Lower lobe of right lung (tissue), 2 donors: Measurements from ENCODE around the gene B3GNT3. TPM values are rescaled to one million over a fixed set of nuclear protein-coding genes. Genes with fewer than 3 reads are reported as not detected.

Source experiments
- ATAC-seq, 2 donors: fragments of 200-7000 bp; cut with Tn5 transposase; one replicate each; pipeline ENCODE4 v1.9.1; 2020 to 2022; ENCODE audit warnings: mild to moderate bottlenecking in 2 of 2, moderate library complexity in 2 of 2
- DNase-seq: peaks from one replicate; pipeline ENCODE4 v3.0.0-alpha.2; 2020
- H3K27ac ChIP-seq: fragments of 200-600 bp; one replicate; pipeline ENCODE4 v1.8.0; 2022
- H3K27me3 ChIP-seq: fragments of 200-600 bp; one replicate; pipeline ENCODE4 v1.8.0; 2022; ENCODE audit warnings: low read depth
- H3K36me3 ChIP-seq: fragments of 200-600 bp; one replicate; pipeline ENCODE4 v1.8.0; 2022; ENCODE audit warnings: mild to moderate bottlenecking
- H3K4me1 ChIP-seq: fragments of 200-600 bp; one replicate; pipeline ENCODE4 v1.8.0; 2022
- H3K4me3 ChIP-seq: fragments of 200-600 bp; one replicate; pipeline ENCODE4 v1.8.0; 2022; ENCODE audit warnings: mild to moderate bottlenecking
- H3K9me3 ChIP-seq: fragments of 200-600 bp; one replicate; pipeline ENCODE4 v1.8.0; 2022
- intact Hi-C: fragments of 100-400 bp; cut with DNase I; formaldehyde crosslinking; loops from one replicate; pipeline ENCODE4 v1.11.0; 2022
- total RNA-seq: library from RNA; stranded (reverse); fragmentation: NEBNext Ultra II Directional; extraction: Animal tissue kit (Norgen Biotek cat#: 25700); gene quantifications from one replicate; pipeline ENCODE4 v1.2.1, GENCODE V29; 2021
- TF ChIP-seq, protein P1 (sequence below): fragments of 200-600 bp; IDR thresholded peaks from one replicate; pipeline ENCODE4 v1.8.0; 2022; ENCODE audit warnings: antibody characterized with exemption, mild to moderate bottlenecking
- donor health status: DM: no; HTN: yes; CAD: no; lungs with severe emphysema.

The B3GNT3 gene
- total RNA-seq, 1 donor from 2014 or later: 1.6 TPM

DNA sequence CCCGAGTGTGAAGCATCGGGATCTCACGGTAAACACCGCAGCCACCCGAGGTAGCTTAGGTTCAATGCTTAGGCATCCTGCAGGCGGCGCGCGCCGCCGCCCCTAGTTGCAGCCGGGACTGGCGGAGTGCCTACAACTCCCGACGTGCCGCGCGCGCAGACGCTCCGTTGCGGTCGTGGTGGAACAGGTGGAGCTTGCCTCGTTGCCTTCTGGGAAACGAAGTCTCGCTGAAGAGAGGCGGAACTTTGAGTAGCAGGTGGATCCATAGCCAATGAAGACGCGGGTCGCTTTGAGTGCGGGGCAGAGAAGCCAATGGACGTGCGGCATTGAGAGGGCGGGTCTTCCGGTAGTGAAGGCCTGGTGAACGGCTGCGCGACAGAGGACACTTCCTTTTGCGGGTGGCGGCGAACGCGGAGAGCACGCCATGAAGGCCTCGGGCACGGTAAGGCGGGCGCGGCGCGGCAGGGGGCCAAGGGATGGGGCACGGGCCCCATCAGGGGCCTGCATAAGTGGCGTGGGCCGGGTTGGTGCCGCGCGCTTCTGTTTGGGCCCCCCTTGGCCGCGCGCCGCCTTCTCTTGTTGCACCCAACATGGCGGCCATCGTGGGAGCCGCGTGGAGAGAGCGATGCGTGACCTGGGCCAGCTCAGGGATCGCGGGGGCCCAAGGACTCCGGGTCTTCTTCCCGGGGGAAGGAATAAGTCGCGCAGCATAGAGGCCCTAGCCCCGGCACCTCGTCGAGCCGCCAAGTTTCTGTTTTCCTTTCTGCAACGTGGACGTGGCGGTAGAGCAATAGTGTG is 64.8 kb downstream of the B3GNT3 start, which contains the start of gene RPL18A:
Gene RPL18A (plus strand): TSS at position 378 of the 798 bp plus-strand sequence. CDS start 47 bp downstream, at position 425.
- peak; percentile 99 for DNase-seq
- no peaks in the 10 kb centered on the region for H3K9me3 ChIP-seq

DNA sequence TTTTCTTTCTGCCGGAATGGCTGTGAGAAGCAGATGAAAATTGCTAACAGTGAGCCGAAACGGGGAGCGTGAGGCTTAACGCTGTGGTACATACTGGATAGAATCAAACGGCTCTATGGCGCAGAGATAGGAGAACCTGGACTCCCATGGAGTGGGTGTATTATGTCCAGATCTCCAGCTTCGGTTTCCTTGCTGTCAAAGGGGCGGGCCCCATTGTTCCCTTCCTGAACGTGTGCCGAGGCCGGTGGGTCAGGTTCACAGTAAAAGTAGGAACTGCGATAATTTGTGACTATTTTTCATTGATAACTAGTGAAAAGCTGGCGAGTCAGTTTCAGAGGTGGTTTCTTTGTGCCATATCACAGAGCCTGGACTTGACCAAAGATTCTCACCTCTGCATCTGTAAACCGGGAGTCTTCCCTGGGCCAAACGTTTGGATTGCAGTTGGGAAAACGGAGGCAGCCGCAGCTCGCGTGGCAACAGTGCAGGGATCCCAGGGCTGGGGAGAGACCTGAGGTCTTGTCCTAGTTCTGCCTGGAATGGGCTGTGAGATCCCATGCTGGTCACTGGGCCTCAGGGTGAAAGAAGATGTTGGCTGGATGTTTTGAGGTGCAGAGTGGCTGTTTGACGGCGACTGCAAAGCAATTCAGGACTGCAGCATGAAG is 65.5 kb downstream of the B3GNT3 start:
- Histone ChIP-seq H3K4me1 (peaks cover 26% of the 10 kb centered on the region), H3K36me3 (peaks cover 48% of the 10 kb centered on the region), H3K9me3 (no peaks in the 10 kb centered on the region), H3K27me3 (no peaks in the 10 kb centered on the region), H3K27ac (peak overlapping the region; percentile 92), H3K4me3 (peak overlapping the region; percentile 100)
- no peak for ATAC-seq
- TF ChIP-seq, protein P1, sequence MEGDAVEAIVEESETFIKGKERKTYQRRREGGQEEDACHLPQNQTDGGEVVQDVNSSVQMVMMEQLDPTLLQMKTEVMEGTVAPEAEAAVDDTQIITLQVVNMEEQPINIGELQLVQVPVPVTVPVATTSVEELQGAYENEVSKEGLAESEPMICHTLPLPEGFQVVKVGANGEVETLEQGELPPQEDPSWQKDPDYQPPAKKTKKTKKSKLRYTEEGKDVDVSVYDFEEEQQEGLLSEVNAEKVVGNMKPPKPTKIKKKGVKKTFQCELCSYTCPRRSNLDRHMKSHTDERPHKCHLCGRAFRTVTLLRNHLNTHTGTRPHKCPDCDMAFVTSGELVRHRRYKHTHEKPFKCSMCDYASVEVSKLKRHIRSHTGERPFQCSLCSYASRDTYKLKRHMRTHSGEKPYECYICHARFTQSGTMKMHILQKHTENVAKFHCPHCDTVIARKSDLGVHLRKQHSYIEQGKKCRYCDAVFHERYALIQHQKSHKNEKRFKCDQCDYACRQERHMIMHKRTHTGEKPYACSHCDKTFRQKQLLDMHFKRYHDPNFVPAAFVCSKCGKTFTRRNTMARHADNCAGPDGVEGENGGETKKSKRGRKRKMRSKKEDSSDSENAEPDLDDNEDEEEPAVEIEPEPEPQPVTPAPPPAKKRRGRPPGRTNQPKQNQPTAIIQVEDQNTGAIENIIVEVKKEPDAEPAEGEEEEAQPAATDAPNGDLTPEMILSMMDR: no peak
- no peak for DNase-seq
- intact Hi-C loops: no loop called here

More for the DNA sequence above, 64.8 kb downstream of the B3GNT3 start, which contains the start of gene RPL18A:
- Histone ChIP-seq H3K36me3 (peaks cover 40% of the 10 kb centered on the region), H3K27me3 (no peaks in the 10 kb centered on the region), H3K4me1 (peaks cover 20% of the 10 kb centered on the region), H3K27ac (peak within 1 kb of the TSS; percentile 92), H3K4me3 (peak within 1 kb of the TSS; percentile 100)
- ATAC-seq: peak; percentile 97 to 98
- TF ChIP-seq, protein P1: peak; percentile 83
- intact Hi-C loops: no loop called here

DNA sequence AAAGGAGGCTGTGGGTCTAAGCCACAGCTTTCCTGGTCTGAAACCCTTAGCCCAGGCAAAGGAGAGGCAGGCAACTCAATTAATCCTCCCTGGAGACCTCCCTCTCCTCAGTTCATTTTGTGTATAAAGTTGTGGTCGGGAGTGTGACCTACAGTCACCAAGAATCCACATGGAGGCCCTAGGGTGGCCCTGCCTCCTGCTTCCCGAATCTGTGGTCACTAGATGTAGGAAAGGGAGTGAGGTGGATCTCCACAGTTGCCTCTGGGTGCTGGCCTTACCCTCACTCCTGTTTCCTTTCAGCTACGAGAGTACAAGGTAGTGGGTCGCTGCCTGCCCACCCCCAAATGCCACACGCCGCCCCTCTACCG is 66.0 kb downstream of the B3GNT3 start:
- TF ChIP-seq, protein P1: no peak
- no peaks in the 10 kb centered on the region for H3K27me3 ChIP-seq
- peak overlapping the region; percentile 92 for H3K27ac ChIP-seq
- ATAC-seq: no peak
- intact Hi-C loops: no loop called here
- peak overlapping the region; percentile 100 for H3K4me3 ChIP-seq
- DNase-seq: no peak
- peaks cover 31% of the 10 kb centered on the region for H3K4me1 ChIP-seq
- H3K9me3 ChIP-seq: no peaks in the 10 kb centered on the region
- peaks cover 50% of the 10 kb centered on the region for H3K36me3 ChIP-seq

DNA sequence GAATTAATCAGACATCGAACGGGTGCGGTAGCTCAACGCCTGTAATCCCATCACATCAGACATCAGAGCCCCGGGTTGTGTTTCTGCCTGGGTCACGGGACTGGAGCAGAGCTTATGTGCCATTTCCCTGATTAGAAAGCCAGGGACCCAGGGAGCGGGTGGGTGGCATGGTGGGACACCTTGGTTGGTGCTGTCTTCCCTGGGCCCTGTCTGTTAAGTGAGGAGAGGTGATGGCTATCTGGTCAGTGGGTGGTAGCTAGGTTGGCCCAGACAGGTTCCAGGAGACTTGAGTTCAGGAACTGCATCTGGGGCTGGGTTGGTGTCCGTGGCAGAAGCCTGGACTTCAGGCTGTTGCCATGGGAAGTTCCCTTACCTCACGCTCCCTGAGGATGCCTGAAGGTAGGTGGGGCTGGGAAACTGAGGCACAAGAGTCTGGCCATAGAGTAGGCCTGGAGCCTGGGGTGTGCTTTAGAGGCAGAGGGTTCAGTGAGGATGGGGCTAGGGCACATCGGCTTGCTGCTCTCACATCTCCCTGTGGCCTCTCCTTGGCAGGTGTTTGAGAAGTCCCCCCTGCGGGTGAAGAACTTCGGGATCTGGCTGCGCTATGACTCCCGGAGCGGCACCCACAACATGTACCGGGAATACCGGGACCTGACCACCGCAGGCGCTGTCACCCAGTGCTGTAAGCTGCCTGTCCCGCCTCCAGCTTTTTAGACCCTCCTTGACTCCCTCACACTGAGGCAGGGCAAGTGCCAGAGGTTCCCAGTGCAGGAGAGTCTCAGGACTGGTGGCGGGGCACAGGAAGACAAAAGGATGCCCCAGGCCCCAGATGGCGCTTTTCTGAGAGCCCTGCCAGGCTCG is 66.8 kb downstream of the B3GNT3 start:
- Histone ChIP-seq H3K27me3 (no peaks in the 10 kb centered on the region), H3K4me3 (peak overlapping the region; percentile 100), H3K9me3 (no peaks in the 10 kb centered on the region), H3K27ac (no peak overlapping the region), H3K36me3 (peaks cover 50% of the 10 kb centered on the region), H3K4me1 (peaks cover 32% of the 10 kb centered on the region)
- no peak for ATAC-seq
- DNase-seq: no peak
- intact Hi-C loops: no loop called here
- TF ChIP-seq, protein P1: no peak
